NCI-H510A (cell line): ENCODE results near the gene TMEM183A.

Source experiments
- DNase-seq: peaks from one replicate; lab custom pipeline; 2025; lab: John Stamatoyannopoulos, UW

The TMEM183A gene

DNA sequence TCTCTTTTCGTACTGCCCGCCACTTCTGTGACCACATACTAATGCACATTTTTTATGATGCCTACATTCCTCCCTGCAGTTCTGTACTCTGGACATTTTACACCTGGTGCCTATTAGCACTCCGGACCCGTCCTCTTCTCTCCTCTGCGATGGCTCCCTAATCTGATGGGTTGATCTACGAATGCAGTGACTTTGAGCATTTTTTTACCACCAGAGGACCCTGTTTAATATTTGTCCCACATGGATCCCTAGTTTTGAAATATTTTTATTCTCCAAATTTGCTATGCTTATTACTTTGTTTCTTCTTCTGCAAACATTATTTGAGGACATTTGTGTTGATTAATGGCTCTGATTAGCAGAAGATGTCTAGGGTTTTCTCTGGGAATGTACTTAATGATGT, 24.3 kb downstream of the TMEM183A start:
- DNase-seq = no peak

DNA sequence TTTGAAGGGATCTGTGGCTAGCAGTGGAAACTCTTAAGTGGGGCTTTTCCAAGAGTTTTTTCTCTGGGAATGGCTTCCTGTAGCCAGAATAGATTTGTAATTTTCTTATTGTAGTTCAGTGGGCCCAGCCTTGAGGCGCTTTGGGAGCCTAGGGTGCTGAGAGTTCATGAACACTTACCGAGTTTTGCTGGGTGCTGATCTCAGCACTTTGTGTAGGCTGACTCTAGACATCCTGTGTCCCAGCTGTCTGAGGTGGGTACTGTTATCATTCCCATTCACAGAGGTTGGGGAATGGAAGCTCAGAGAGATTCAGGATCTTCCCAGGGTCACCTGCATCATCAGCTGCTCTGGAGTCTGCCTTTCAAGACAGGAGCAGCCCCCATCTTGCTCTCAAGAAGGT, 26.1 kb downstream of the TMEM183A start:
- no peak for DNase-seq

DNA sequence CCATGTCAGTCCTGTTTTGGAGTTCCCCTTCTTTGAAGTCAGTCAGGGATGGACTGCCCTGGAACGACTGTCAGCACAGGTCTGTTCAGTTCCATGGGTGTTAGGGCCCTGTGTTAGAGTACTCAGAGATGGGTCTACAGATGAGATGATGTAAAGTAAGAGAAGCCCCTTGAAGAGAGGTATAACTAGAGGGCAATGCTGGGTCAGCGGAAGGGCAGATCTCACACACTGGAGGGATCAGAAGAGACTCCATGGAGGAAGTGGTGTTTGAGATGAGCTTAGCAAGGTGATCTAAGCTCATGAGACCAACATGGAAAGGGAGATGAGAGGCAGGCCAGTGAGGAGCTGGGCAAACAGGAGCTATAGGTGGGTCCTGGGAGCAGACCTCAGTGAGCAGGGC, 26.7 kb downstream of the TMEM183A start:
- DNase-seq = no peak

DNA sequence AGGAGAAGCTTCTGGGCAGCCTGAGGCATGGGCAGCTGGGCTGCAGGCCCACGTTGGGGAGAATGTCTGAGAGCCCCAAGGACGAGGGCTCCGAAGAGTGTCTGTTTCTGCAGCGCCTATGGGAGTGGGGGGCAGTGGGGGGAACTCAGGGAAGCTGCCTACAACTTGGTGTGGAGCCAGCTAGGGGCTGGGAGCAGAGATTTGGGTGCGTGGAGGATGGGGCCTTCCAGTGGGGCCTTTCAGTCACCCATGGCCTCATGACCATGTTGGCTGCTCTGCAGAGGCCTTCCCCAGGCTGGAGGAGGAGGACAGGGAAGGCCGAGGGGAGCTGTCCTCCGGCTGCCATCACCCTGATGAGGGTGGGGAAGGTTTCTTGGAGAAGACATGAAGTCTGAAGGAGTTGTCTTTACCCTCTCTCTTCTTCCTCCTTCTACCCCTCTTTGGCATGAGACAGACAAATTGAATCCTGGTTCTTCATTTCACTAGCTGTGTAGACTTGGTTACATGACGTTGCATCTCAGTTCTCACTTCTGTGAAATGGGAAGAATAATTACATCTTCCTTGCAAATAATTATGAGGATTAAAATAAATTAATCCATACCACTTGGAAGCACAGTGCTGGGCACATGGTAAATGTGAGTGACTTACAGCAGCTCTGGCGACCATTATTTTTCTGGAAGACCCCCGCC, 27.4 kb downstream of the TMEM183A start:
- no peak for DNase-seq

DNA sequence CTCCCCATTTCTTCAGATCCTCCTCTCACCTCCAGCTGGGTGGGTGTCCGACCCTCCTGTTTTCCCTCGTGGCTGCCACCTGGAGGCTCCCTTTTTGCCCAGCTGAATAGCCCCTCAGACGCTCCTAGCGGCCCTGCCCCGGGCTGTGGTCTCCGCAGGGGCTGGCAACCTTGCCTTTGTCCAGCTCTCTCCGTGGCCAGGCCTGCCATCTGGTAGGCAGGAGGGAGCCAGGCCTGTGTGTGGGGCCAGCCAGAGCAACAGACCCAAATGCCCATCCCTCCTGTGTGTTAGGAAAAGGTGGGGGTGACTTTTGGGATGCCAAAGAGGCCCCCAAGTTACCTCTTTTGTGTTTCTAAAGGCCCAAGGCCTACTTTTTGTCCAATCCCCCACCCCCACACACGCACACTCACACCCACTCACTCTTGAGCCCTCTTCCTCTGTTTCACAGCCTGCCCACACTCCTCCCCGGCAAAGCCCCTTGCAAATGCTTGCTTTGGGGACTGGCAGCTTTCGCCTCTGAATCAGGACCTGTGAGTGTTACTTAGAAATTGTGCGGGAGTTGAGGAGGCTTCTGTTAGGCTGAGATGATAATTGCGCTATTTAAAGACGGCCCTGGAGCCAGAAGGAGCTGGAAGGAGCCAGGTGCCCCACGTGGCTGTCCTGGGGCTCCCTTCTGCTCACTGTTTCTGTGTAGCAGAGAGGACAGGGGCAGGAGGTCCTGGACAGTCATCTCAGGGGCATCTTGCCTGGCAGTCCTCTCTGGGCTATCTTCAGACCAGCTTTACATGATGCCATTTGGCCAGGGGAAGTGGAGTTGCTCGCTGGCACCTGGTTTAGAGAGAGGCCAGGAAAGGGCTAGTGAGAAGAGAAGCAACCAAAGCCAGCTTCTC, 28.2 kb downstream of the TMEM183A start:
- no peak for DNase-seq

DNA sequence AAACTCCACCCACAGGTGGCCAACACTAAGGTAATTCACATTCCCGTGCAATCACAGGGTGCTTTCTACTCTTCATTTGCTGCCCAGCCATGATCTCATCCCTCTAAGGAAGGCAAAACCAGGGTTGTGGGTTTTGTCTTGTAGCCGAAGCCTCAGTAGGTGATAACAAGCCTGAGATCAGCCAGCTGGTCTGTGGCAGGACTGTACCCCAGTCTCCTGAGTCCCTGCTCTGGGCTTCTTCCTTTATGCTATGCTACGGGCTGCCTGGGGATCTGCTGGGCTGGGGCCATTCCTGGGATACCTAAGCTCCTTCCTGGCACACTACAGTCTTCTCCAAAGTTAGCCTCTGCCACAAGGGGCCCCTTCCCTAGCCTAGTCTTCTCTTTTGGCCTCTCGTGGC, 29.0 kb downstream of the TMEM183A start:
- no peak for DNase-seq

DNA sequence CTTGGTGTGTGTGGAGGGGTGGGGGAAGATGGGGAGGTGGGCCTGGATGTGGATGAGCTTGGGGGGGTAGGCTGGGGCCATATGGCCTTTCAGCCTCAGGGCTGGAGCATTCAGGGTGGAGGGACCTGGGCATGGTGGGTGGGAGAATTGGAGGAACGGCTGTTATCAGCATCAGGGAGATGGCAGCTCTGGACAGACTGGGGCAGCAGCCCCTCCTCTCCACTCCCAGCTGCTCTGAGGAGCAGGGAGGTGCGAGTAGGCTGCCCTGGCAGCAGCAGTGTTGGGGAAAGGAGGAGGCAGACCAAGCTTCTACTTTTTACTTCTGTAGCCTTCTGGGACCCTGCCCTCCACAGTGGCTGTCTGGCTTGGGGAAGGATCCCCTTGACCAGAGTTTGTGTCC, 29.4 kb downstream of the TMEM183A start:
- DNase-seq = no peak

DNA sequence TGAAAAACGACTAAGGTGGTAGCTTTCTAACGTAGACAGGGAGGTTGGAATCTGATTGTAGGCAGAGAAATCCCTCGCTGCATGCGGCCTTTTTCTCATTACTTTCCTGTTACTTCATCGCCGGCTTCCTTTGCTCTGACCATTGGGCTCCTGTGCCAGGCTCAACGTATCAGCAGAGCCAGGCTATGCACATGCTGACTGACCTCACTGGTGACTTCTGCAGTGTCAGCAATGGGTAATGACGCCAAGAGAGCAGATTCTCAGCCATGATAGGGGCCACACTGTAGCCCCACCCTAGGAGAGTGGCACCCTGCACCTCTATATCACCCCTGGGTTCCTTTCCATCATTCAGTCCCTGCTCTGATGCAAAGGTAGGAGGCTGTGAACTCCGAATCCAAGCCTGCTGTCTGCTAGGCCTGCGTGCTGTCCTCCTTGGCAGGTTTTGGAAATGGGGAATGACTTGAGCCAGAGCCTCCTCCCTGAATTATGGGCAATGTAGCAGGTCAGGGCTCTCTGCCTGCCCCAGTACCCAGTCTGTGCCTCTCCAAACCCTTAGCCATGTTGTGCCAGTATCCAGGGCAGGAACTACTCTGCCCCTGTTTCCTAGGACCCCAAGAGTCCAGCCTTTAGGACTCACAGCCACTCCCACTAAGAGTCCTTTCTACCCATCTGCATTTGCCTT, 30.5 kb downstream of the TMEM183A start:
- no peak for DNase-seq

DNA sequence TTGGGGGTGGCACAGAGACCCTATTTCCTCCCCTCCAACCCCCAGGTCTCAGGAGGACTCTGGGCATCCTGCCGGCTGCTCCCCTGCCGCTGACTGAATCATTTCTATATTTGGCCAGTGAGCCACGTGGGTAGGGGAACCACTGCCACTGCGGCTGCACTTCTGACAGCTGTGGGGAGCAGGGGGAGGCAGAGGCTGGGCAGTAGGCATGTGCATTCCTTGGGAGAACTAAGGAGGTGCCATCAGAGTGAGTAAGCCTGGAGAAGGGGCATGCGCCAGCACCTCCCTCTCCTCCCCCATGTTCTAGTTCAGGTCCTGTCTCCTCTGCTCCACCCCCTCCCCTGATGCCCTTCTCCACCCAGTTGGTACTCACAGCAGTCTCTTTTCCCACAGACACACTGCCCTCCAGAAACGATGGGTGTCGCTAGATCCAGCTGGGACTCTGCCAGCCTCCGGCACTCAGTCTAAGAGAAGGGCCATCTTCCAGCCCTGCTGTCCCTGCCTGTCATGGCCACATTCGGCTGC, 31.1 kb downstream of the TMEM183A start:
- no peak for DNase-seq

DNA sequence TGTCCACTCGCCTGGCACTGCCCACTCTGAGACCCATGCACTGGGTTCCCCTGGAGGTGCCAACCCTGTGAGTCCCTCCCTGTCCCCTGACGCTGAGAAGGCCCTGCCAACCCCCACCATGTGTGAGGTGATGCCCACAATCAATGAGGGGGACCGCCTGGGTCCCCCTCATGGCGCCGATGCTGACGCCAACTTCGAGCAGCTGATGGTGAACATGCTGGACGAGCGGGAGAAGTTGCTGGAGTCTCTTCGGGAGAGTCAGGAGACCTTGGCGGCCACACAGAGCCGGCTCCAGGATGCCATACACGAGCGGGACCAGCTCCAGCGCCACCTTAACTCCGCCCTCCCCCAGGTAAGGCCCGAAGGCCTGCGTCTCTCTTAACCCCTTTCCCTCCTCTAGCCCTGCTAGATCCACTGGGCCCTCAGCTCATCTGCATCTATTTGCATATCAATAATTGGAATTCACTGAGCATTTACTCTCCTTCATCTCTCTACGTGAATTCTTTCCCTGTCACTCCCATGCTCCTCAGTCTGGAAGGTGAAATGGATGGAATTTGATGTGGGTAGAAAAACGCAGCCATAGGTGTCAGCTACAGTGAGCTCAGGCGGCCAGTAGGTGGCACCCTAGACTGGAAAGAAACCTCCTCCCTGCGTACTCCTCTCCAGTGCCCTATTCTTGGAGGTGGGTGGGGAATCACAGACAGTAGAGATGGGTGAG, 31.9 kb downstream of the TMEM183A start:
- peak; percentile 41 for DNase-seq

DNA sequence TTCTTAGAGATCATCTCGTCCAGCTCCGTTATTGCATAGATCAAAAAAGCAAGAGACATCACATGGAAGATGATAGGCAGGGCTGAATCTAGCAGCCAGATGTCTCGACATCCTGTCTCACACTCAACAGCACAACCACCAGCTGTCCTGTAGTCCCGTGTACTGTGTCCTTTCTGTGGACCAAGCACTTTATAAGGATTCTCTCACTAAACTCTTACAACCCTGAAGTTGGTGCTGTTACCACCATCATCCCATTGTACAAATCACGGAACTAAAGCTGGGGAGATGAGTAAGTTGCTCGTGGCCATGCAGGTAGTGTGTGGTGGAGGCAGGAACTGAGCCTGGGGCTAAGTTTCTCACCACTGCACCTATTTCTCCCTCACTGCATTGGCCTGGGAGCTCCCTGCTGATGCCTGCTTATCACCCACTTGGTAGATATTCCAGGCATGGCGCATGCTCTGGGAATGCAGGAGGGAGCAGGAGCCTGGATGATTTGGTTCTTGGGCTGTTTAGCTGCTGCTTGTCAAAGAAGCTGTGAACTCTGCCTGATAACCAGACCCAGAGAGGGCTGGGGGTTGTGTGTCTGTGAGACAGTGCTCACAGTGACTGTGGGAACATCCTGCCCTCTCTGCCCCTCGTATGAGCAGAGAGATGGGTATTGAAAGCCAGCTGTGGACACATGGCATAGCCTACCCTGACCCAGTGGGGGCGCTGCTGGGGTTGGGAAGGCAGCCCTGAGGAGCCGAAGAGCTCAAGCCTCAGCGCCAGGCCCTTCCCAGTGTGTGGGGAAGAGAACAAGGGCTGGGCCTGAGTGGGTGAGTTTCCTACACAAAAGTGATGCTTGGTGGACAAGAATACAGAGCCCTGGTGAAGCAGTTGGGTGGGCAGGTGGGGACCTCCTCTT, 32.7 kb downstream of the TMEM183A start:
- no peak for DNase-seq

DNA sequence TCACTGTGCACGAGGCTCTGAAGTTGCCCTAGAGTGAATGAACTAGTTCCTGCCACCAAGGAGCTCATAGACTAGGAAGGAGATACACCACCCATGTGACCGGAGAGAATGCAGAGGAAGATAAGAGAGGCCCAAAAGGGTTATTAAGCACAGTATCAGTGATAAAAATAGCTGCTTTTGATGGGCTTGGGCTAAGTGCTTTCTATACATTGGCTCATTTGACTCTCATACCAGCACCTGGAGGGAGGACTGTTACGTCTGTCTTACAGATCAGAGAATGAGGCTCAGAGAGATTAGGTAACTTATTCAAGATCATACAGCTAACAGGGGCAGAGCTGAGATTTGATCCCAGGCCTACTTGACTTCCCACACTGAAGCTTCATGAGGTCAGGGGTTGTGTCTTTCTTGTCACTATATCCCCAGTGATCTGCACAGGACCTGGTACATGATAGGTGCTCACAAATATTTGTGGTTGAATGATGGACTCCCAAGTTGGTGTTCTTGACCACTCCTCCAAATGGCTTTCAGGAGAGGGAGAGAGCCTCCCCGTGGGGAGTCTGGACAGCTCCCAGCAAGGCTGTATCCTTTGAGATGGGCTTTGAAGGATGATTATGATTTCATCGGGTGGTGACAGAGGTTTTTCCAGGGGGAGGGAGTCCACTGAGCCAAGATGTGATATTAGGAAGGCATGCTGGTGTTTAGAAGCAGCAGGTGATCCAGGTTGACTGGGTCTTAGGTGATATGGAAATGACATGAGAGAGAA, 33.5 kb downstream of the TMEM183A start:
- DNase-seq = no peak

DNA sequence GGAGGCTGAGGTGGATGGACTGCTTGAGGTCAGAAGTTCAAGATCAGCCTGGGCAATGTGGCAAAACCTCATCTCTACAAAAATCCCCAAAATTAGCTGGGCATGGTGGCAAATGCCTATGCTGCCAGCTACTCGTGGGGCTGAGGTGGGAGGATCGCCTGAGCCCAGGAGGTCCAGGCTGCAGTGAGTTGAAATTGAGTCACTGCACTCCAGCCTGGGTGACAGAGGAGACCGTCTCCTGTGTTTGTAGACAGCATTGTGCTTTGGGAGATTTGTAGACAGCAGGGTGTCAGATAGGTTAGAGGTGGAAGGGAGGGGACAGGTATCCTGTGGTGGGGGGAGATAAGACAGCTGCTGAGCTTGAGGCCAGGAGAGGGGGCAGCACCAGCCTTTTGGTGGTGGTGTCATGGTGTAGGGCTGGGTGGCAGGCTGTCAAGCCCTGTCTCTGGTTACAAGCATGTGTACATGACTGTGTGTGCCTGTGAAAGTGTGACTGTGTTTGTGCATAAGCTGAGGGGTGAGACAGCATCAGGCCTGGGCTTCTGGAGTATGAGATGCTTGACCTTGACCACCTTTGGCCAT, 34.3 kb downstream of the TMEM183A start:
- no peak for DNase-seq

DNA sequence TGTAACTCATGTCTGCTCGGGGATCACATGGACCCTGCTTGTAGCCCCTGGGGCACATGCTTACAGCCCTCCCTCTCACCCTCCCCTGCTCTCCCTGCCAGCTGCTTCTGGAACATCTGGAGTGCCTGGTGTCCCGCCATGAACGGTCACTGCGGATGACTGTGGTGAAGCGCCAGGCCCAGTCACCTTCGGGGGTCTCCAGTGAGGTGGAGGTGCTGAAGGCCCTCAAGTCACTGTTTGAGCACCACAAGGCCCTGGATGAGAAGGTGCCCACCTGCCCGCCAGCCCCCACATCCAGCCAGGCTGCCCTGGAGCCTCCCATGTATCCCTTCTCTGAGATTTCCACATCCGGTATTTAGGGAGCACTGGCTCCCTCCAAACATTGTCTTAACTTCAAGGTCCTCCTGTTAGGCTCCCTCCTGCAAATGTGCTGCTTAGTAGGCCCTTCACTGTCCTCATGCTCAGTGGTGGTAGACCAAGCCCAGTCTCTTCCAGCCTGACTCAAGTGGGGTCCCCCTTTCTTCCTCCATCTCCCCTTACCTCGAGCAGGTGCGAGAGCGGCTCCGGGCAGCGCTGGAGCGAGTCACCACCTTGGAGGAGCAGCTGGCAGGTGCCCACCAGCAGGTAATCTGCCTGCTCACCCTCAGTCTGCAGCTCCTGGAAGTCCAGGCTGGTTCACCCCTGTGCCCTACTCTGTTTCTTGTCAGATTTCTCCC, 36.8 kb downstream of the TMEM183A start:
- no peak for DNase-seq

DNA sequence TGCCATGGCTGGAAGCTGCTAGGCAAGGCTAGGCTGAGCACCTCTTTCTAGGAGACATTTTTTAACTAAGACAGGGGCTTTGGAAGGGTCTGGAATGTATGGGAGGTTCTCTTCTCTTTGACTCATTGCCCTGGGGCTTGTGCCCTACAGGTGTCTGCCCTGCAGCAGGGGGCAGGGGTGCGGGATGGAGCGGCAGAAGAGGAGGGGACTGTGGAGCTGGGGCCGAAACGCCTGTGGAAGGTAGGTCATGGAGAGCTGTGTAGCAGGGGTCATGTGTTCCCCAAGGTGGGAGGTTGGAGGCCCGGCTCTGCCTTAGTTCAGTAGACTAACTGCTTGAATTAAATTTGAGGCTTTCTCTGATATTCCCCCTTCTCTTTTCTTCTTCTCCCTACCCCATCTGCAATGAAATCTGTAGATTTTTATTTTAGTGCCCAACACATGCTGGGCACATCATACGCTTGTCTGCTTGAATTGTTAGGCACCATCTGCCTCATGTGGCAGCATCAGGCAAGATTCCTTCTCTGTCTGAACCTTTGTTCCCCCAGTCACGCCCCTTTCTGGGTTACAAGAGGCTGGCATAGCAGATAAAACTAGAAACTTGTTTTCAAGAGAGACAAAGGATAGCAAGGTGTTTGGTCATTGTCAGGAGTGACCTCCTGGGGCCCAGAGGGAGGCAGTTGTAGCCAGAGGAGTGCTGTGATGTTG, 37.5 kb downstream of the TMEM183A start:
- no peak for DNase-seq

DNA sequence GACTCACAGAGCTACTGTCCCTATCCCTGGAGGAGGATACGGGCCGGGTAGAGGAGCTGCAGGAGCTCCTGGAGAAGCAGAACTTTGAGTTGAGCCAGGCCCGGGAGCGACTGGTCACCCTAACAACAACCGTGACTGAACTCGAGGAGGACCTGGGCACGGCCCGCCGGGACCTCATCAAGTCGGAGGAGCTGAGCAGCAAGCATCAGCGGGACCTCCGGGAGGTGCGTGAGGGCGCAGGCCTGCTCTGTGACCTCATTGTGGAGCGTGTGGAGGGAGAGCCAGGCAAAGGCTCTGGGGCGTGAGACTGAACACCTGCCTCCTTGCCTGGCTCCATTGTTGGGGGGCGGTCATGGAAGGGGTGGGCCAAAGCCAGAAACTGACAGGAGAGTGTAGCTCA, 38.2 kb downstream of the TMEM183A start:
- no peak for DNase-seq

DNA sequence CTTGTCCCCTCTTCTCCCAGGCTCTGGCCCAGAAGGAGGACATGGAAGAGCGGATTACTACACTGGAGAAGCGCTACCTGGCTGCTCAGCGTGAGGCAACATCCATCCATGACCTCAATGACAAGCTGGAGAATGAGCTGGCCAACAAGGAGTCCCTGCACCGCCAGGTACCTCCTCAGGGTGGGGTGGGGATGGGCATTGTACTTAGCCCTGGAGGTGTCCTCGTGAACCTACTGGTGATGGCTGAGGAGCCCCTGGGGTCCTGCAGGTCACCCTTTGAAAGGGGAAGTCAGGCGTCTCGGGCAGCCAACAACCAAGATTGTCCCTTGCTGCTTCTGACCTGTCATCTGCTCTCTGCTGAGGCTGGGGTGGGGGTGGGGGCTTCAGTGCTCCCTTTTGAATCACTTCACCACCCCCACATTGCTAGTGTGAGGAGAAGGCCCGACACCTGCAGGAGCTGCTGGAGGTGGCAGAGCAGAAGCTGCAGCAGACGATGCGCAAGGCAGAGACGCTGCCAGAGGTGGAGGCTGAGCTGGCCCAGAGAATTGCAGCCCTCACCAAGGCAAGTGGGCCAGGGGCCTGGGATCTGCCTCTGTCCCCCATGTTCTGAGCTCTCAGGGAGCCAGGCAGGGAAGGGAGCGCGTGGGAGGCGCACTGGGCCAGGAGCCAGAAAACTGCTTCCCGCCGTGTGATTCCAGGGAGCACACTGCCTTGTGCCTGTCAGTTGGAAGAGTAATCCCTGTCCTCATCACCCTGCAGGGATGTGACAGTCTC, 38.8 kb downstream of the TMEM183A start:
- no peak for DNase-seq
